SU-DHL-6 (cell line): ENCODE results near the gene CACNG8.

Experiments
- H2AFZ ChIP-seq: fragments of 200-600 bp; sonication (generic); 2 replicates; pipeline ENCODE4 v1.6.1; 2014; ENCODE audit warnings: low read depth, mild to moderate bottlenecking, moderate library complexity, mixed read lengths, antibody characterized with exemption, low read length; ENCODE audit not compliant: severe bottlenecking
- H3F3A ChIP-seq: fragments of 200-600 bp; shearing (Covaris generic); 2 replicates; pipeline ENCODE4 v1.6.0; 2016; ENCODE audit warnings: antibody characterized with exemption, mild to moderate bottlenecking; ENCODE audit not compliant: insufficient read depth
- H3K27ac ChIP-seq: fragments of 200-600 bp; sonication (generic); 2 replicates; pipeline ENCODE4 v1.5.1; 2016; ENCODE audit warnings: low read depth, mild to moderate bottlenecking, low read length, moderate library complexity, mixed read lengths
- H3K27me3 ChIP-seq: fragments of 200-600 bp; sonication (generic), shearing (Covaris generic); 2 replicates; pipeline ENCODE4 v1.6.0; 2014; ENCODE audit warnings: mild to moderate bottlenecking, low read length
- H3K36me3 ChIP-seq: fragments of 200-600 bp; sonication (generic); 2 replicates; pipeline ENCODE4 v1.6.1; 2014; ENCODE audit warnings: mild to moderate bottlenecking, low read length, mixed read lengths
- H3K4me2 ChIP-seq: fragments of 300-600, 200-600 bp; shearing (Covaris generic), sonication (generic); 2 replicates; pipeline ENCODE4 v1.6.0; 2014; ENCODE audit warnings: low read length, low read depth, mild to moderate bottlenecking; ENCODE audit not compliant: poor library complexity, severe bottlenecking
- H3K4me3 ChIP-seq: fragments of 200-600 bp; sonication (generic); 2 replicates; pipeline ENCODE4 v1.5.1; 2014; ENCODE audit warnings: antibody characterized with exemption, low read length, mild to moderate bottlenecking, mixed read lengths; ENCODE audit not compliant: insufficient read depth, poor library complexity, severe bottlenecking
- H3K79me2 ChIP-seq: fragments of 200-600 bp; sonication (generic); 2 replicates; pipeline ENCODE4 v1.6.1; 2014; ENCODE audit warnings: mild to moderate bottlenecking, low read length, moderate library complexity; ENCODE audit not compliant: insufficient read depth
- H3K9ac ChIP-seq: fragments of 200-600 bp; sonication (generic); 2 replicates; pipeline ENCODE4 v1.7.0; 2014; ENCODE audit warnings: mild to moderate bottlenecking, low read length
- H3K9me2 ChIP-seq: fragments of 200-600 bp; sonication (generic); replicated peaks from 2 replicates; pipeline ENCODE4 v1.6.1; 2014; ENCODE audit warnings: low read length; ENCODE audit not compliant: insufficient read depth
- H3K9me3 ChIP-seq: fragments of 200-600 bp; sonication (generic); 2 replicates; pipeline ENCODE4 v1.6.1; 2014; ENCODE audit warnings: low read length, mixed read lengths; ENCODE audit not compliant: insufficient read depth
- H4K20me1 ChIP-seq: fragments of 200-600 bp; sonication (generic); 2 replicates; pipeline ENCODE4 v1.6.1; 2014; ENCODE audit warnings: low read depth, mild to moderate bottlenecking, antibody characterized with exemption, low read length, moderate library complexity, mixed read lengths
- CTCF ChIP-seq: fragments of 200-600 bp; sonication (generic); IDR thresholded peaks from one replicate; pipeline ENCODE4 v1.5.1; 2017; ENCODE audit warnings: antibody characterized with exemption, mild to moderate bottlenecking, low read length, moderate library complexity; ENCODE audit not compliant: insufficient read depth, poor library complexity, severe bottlenecking
- EZH2phosphoT487 ChIP-seq: fragments of 200-600 bp; sonication (generic), shearing (Covaris generic); conservative IDR thresholded peaks from 2 replicates; pipeline ENCODE4 v1.6.1; 2018; ENCODE audit warnings: mild to moderate bottlenecking, antibody characterized with exemption, low read length, moderate library complexity, mixed read lengths

Gene CACNG8

GRCh38 chr19:53917356-53917755 lies 45.4 kb upstream of the CACNG8 start:
- Histone ChIP-seq H3K4me2 (no peak overlapping the region), H3K9ac (no peak overlapping the region), H3K27me3 (no peaks in the 10 kb centered on the region)

GRCh38 chr19:53927739-53928138 lies 35.0 kb upstream of the CACNG8 start:
- Histone ChIP-seq H3K4me3 (no peak overlapping the region), H4K20me1 (no peaks in the 10 kb centered on the region), H3K79me2 (no peaks in the 10 kb centered on the region), H3K9me3 (no peaks in the 10 kb centered on the region), H3K27ac (no peak overlapping the region), H3K4me2 (no peak overlapping the region), H3F3A (no peaks in the 10 kb centered on the region), H3K9me2 (no peaks in the 10 kb centered on the region), H3K27me3 (no peaks in the 10 kb centered on the region), H3K36me3 (no peaks in the 10 kb centered on the region), H2AFZ (no peak overlapping the region), H3K9ac (no peak overlapping the region)
- no peak for TF ChIP-seq CTCF
- TF ChIP-seq EZH2phosphoT487: no peak

More at GRCh38 chr19:53917356-53917755, 45.4 kb upstream of the CACNG8 start:
- Histone ChIP-seq H3K9me3 (no peaks in the 10 kb centered on the region), H3K4me3 (no peak overlapping the region), H3K9me2 (no peaks in the 10 kb centered on the region), H2AFZ (no peak overlapping the region), H4K20me1 (no peaks in the 10 kb centered on the region), H3K79me2 (no peaks in the 10 kb centered on the region), H3F3A (no peaks in the 10 kb centered on the region), H3K27ac (no peak overlapping the region), H3K36me3 (no peaks in the 10 kb centered on the region)
- no peak for TF ChIP-seq CTCF
- TF ChIP-seq EZH2phosphoT487: no peak

- H3K9ac ChIP-seq: no peak overlapping the region
- H2AFZ ChIP-seq: no peak overlapping the region
- no peak for TF ChIP-seq EZH2phosphoT487
- no peak for TF ChIP-seq CTCF
- no peak overlapping the region for H3K4me3 ChIP-seq
- H3K27me3 ChIP-seq: no peaks in the 10 kb centered on the region
- H3K4me2 ChIP-seq: no peak overlapping the region
- H3F3A ChIP-seq: no peaks in the 10 kb centered on the region
- no peaks in the 10 kb centered on the region for H3K9me3 ChIP-seq
- H3K36me3 ChIP-seq: no peaks in the 10 kb centered on the region
- H3K79me2 ChIP-seq: no peaks in the 10 kb centered on the region
- no peaks in the 10 kb centered on the region for H3K9me2 ChIP-seq
- H3K27ac ChIP-seq: no peak overlapping the region
- no peaks in the 10 kb centered on the region for H4K20me1 ChIP-seq
Measured at GRCh38 chr19:53936029-53936428, 26.7 kb upstream of the CACNG8 start.
